Stimulated activated CD4-positive, alpha-beta T cell treated with anti-CD3 and anti-CD28 coated beads, Interleukin-15, amount 100 ng/mL, for 24 hours (primary cell): Measurements from ENCODE around the gene PHAX.
A peak's percentile ranks its signal among the peaks of the same experiment; 100 is the strongest.
"Not testable (repeated sequence)": the region's sequence is repeated elsewhere in the genome, so short reads cannot be mapped to it uniquely, and the experiment has no call there.

ENCODE experiments used
- DNase-seq: peaks from one replicate; pipeline ENCODE4 v3.0.0-alpha.2; 2020

PHAX gene

GRCh38 chr5:126610160-126610559 is 9.4 kb downstream of the PHAX start:
- DNase-seq = no peak

DNA sequence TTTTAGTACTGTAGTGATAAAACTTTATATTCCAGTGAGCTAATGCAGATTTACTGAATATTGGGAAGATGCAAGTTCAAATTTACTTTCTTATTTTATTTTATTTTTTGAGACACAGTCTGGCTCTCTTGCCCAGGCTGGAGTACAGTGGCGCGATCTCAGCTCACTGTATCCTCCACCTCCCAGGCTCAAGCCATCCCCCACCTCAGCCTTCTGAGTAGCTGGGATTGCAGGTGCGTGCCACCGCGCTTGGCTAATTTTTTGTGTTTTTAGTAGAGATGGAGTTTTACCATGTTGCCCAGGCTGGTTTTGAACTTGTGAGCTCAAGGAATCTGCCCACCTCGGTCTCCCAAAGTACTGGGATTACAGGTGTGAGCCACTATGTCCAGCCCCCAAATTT is 9.9 kb downstream of the PHAX start:
- no peak for DNase-seq

DNA sequence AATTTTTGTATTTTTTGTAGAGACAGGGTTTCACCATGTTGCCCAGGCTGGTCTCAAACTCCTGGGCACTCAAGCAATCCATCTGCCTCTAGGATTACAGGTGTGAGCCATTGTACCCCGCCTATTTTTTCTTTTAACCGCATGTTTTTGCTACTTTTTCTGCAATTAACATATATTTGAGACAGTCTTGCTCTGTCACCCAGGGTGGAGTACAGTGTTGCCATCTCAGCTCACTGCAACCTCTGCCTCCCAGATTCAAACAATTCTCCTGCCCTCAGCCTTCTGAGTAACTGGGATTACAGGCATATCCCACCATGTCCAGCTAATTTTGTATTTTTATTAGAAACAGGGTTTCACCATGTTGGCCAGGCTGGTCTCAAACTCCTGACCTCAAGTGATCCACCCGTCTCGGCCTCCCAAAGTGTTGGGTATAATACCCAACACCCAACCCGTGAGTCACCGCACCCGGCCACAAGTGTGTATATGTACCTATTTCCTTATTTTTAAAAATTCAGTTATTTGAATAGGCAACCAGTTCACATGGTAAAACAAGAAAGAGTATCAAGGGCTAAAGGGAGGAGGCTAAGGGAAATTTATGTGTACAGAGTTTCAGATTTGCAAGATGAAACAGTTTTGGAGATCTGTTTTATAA is 13.3 kb downstream of the PHAX start:
- no peak for DNase-seq

GRCh38 chr5:126615286-126615685 is 14.5 kb downstream of the PHAX start:
- DNase-seq = no peak

DNA sequence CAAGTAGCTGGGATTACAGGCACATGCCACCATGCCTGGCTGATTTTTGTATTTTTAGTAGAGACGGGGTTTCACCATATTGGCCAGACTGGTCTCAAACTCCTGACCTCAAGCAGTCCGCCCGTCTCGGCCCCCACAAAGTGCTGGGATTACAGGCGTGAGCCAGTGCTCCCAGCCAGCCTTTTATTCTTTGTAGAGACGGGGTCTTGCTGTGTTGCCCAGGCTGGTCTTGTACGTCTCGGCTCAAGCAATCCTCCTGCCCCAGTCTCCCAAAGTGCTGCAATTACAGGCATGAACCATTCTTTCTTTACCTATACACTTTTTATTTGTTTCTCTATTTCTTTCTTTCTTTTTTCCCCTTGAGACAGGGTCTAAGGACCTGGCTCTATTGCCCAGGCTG is 16.9 kb downstream of the PHAX start:
- DNase-seq = not testable (repeated sequence)

DNA sequence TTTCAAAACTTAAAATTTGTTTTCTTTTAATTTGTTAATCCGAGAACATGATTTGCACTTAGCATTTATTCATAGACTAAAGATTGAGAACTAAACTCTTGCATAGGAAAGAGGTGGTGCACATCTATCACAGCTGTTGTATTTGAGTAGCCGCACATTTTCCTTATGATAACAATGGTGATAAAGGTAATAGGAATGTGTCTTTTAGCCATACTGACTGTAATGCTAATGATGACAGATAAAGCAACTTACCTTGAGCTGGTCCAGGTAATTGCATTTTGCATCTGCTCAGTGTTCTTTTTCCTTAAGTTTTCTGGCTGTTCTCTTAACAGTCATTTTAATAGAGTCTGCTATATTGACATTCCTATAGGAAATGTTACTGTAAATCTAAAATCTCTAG is 19.0 kb downstream of the PHAX start:
- no peak for DNase-seq

DNA sequence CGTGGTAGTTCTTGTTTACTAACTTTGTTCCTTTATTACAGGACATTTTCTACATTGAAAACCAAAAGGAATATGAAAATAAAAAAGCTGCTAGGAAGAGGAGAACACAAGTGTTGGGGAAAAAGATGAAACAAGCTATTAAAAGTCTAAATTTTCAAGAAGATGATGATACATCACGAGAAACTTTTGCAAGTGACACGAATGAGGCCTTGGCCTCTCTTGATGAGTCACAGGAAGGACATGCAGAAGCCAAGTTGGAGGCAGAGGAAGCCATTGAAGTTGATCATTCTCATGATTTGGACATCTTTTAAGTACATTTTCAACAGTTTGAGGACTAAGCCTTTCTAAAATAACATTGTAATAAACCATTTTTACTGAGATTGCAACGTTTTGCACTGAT is 23.8 kb downstream of the PHAX start:
- no peak for DNase-seq

DNA sequence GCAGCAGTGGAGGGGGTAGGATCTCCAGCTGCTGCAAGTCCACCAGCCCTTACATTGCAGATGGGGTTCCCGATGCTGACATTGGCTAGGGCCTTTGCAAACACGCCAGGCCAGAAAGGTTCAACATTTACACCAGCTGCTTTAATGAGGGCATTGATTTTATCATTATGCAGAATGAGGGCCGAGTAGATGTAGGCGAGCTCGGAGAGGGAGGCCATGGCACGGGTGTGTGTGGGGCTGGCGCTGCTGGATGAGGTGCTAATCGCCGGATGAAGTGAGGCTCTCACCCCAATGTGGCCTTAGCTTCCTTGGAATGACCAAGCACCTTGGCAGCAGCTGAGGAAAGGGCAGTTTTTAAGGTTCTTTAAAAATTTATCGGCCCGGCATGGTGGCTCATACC is 27.4 kb downstream of the PHAX start:
- DNase-seq = no peak

DNA sequence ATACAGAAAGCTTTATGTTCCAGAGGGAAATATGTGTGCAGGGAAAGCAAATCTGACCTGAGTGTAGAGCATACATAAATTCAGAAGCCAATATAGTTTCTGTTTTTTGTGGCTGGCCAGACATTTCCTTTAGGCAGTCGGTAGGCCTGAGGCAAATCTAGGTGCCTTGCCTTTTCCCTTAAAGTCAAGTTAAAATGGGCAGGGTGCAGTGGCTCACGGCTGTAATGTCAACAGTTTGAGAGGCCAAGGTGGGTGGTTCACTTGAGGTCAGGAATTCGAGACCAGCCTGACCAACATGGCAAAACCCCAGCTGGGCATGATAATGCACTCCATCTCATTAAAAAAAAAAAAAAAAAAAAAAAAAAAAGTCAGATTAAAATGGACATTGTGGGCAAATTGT is 31.2 kb downstream of the PHAX start:
- DNase-seq = no peak

- no peak for DNase-seq
Observed at GRCh38 chr5:126633552-126633951, 32.8 kb downstream of the PHAX start.

DNA sequence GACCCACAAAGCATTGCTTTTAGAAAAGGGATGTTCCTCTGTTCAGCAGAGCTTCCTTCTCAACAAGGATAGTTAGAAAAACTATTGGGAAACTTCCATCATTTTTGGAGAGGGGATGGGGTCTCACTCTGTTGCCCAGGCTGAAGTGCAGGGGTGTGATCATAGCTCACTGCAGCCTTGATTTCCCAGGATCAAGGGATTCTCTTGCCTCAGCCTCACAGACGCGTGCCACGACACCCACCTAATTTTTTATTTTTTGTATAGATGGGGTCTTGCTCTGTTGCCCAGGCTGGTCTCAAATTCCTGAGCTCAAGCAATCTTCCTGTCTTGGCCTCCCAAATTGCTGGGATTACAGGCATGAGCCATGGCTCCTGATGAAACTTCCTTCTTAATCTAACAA is 34.8 kb downstream of the PHAX start:
- DNase-seq = no peak

DNA sequence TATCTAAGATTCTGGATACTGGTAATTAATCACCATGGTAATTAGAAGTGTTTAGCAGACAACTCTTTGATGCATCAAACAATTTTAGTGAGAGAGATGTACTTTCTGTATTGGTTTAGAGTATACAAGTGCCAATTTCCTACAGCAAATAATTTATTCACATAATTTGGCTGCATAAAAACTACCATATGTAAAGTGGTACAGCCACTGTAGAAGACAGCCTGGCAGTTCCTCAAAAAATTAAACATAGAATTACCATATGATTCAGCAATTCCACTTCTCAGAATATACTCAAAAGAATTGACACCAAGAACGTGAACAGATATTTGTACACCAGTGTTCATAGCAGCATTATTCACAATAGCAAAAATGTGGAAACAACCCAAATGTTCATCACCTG is 36.2 kb downstream of the PHAX start:
- no peak for DNase-seq

DNA sequence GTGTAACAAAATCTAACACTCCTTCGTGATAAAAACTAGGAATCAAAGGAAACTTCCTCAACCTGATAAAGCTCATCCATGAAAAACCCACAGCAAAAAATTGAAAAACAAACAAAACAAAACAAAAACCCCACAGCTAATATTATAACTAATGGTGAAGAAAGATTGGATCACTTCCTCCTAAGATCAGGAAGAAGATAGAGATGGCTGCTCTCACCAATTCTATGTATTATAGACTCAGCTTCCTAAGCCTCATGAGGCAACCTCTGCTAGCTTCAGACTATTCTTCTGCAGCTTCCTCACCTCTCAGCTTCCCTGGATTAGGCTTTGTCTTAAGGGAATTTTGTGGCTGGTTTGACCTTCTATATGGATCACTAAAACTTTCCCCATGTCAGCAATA is 40.1 kb downstream of the PHAX start:
- DNase-seq = no peak

DNA sequence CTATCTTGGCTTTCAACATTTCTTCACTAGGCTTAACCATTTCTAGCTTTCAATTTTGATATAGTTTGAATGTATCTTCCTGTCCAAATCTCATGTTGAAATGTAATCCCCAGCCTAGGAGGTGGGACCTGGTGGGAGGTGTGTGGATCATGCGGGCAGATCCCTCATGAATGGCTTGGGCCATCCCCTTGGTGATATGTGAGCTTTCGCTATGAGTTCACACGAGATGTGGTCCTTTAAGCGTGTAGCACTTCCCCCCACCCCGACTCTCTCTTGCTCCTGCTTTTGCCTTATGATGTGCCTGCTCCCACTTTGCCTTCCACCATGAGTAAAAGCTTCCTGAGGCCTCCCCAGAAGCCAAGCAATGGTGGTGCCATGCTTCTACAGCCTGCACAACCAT is 40.6 kb downstream of the PHAX start:
- DNase-seq = no peak

DNA sequence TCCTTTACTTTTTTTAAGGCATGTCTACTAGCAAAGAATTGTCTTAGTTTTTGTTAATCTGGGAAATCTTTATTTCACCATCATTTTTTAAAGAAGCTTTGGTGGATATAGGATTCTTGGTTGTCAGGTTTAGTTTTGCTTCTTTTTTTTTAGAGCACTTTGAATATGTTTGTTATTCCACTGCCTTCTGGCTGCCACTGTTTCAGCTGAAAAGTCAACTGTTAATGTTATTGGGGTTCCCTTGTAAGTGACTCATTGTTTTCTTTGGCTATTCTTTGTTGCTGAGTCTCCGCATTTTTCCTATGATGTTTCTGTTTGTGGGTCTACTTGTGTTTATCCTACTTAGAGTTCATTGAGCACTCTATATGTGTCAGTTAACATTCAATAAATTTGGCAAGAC is 44.4 kb downstream of the PHAX start:
- no peak for DNase-seq

- no peak for DNase-seq
Observed at GRCh38 chr5:126647071-126647470, 46.3 kb downstream of the PHAX start.

GRCh38 chr5:126648471-126648870 is 47.7 kb downstream of the PHAX start:
- no peak for DNase-seq

DNA sequence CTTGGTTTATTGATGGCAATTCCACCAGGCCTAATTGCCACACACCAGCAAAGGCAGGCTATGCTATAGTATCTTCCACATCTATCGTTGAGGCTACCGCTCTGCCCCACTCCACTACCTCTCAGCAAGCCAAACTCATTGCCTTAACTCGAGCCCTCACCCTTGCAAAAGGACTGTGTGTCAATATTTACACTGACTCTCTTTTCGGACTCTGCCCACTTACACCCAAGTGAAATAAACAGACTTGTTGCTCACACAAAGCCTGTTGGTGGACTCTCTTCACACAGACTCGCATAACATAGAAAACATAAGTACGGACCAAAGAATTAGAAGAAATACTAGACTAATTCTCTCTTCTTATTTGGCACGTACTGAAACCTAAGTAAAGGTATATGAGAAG is 48.3 kb downstream of the PHAX start:
- not testable (repeated sequence) for DNase-seq

DNA sequence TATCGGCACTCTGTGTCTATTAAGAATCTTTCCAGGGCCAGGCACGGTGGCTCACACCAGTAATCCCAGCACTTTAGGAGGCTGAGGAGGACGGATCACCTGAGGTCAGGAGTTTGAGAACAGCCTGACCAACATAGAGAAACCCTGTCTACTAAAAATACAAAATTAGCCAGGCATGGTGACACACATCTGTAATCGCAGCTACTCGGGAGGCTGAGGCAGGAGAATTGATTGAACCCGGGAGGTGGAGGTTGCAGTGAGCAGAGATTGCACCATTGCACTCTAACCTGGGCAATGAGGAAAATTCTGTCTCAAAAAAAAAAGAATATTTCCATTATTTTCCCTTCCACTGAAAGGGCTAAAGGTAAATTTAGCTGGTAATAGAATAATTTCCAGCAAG is 49.0 kb downstream of the PHAX start:
- not testable (repeated sequence) for DNase-seq

DNA sequence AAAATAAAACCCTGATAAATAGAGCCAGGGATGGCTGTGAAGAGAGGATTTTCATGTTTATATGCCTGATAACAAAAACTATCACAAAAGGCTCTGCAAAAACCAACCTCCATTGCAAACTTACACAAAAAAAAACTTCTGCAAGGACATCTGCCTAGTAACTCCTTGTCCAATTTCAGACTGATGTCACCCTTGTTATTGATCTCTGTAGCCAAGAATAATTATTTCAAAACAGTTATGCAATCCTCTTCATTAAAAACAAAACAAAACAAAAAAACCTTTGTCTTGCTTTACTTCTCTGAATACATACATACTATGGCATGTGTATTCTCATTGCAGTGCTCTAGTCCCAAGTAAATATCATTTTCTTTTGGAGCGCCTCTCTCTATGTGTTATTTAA is 49.7 kb downstream of the PHAX start:
- no peak for DNase-seq

- DNase-seq = no peak
Observed at GRCh38 chr5:126651013-126651577, 50.3 kb downstream of the PHAX start.

DNA sequence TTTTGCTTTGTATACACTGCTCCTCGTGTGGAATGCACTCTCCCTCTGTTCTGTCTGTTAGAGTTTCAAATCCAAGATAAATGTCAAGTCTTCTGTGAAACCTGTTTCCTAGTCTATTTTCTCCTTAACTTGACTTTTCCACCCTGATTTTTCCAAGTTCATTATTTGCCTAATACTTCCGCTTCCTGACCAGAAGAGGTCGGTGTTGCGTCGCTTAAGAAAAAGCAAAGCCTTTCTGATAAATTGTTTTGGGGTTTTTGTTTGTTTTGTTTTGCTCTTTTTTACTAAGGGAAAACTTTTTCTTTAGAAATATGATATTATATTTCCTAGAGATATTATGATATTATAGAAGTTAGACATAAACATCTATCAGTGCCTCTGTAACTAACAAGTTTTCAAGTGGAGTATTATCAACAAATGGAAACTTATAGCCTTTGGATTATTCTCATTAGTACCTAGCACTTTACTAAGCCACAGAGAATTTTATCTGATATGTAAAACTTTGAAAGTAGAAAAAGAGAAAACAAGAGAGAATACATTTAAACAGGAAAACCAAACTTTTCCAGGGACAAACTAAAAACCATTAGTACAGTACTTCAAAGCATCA is 55.8 kb downstream of the PHAX start:
- peak; percentile 27 for DNase-seq

DNA sequence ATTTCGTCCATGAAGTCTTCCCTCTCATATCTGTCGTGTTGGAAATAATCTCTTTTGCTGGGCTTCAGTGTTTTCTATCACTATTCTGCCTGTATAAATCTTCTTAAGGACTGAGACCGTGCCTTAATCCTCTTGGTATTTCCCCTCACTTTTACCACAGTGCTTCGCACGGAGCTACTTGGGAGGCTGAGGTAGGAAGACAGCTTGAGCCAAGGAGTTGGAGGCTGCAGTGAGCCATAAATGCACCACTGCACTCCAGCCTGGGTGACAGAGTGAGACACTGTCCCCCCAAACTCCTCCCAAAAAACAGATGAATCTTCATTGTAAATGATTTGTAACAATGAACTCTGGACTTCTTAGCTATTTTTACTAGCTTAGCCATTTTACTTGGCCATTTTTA is 57.8 kb downstream of the PHAX start:
- DNase-seq = no peak

DNA sequence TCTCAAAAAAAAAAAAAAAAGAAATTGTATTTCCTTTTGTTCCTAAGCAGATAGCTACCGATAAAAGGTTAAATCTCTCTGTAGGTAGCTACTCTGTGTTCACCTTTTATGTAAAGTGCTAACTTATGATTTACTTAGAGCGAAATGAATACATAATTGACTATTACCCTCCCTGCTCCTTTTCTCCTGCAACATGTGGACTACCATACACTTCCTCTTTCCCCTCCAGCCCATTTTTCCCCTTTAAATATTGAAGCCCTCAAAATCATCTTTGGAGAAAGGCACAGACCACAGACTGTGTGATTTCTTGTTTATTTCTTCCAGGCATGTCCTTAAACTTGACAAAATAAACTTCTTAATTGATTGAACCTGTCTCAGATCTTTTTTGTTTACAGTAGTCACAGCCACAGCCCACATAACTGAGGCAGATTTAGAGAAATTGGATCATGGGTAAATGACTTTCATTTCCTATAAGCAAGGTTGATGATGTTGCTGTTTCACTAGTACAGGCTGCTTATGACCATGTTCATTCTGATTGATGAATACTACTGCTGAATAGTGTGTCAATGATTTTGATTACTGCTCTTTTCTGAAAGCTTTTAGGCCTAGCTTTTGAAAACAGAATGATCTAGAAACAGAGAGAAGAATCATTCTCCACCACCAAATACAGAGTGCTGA is 59.2 kb downstream of the PHAX start:
- DNase-seq = no peak
